GM23338 (cell line): ENCODE results near the gene UNKL. TPM values are rescaled to one million over a fixed set of nuclear protein-coding genes. Genes with fewer than 3 reads are reported as not detected.

Source experiments
- ATAC-seq: fragments of 200-7000 bp; cut with Tn5 transposase; 3 replicates; pipeline ENCODE4 v1.9.1; 2020
- DNase-seq: peaks from one replicate; pipeline ENCODE4 v3.0.0-alpha.2; 2015; ENCODE audit warnings: low spot score
- H2AFZ ChIP-seq: fragments of 200-600 bp; sonication (generic); 2 replicates; pipeline ENCODE4 v1.8.0; 2016; ENCODE audit warnings: antibody characterized with exemption, mild to moderate bottlenecking, moderate library complexity
- H3F3A ChIP-seq: fragments of 200-600 bp; sonication (generic); replicated peaks from 2 replicates; pipeline ENCODE4 v1.8.0; 2017; ENCODE audit warnings: antibody characterized with exemption, mixed run types, low read depth
- H3K27ac ChIP-seq: fragments of 200-600 bp; sonication (generic); 2 replicates; pipeline ENCODE4 v1.6.1; 2016; ENCODE audit warnings: low read depth
- H3K27me3 ChIP-seq: fragments of 200-600 bp; sonication (generic); 2 replicates; pipeline ENCODE4 v1.8.0; 2016; ENCODE audit warnings: mild to moderate bottlenecking, mixed run types, moderate library complexity; ENCODE audit not compliant: insufficient read depth
- H3K36me3 ChIP-seq: fragments of 200-600 bp; sonication (generic); 2 replicates; pipeline ENCODE4 v1.8.0; 2016; ENCODE audit warnings: mild to moderate bottlenecking; ENCODE audit not compliant: insufficient read depth
- H3K4me1 ChIP-seq: fragments of 200-600 bp; sonication (generic); 2 replicates; pipeline ENCODE4 v1.8.0; 2016; ENCODE audit warnings: mild to moderate bottlenecking, moderate library complexity; ENCODE audit not compliant: insufficient read depth
- H3K4me2 ChIP-seq: fragments of 200-600 bp; sonication (generic); 2 replicates; pipeline ENCODE4 v1.7.1; 2017; ENCODE audit warnings: mixed run types
- H3K4me3 ChIP-seq: fragments of 200-600 bp; sonication (generic); 2 replicates; pipeline ENCODE4 v1.6.1; 2016; ENCODE audit warnings: mixed run types
- H3K79me2 ChIP-seq: fragments of 200-600 bp; sonication (generic); replicated peaks from 2 replicates; pipeline ENCODE4 v1.8.0; 2017; ENCODE audit warnings: mild to moderate bottlenecking; ENCODE audit not compliant: insufficient read depth
- H3K9me2 ChIP-seq: fragments of 200-600 bp; sonication (generic); 2 replicates; pipeline ENCODE4 v1.8.0; 2017; ENCODE audit not compliant: insufficient read depth
- H4K20me1 ChIP-seq: fragments of 200-600 bp; sonication (generic); replicated peaks from 2 replicates; pipeline ENCODE4 v1.8.0; 2017; ENCODE audit warnings: mild to moderate bottlenecking; ENCODE audit not compliant: insufficient read depth
- H3K27ac Mint-ChIP-seq: 2 replicates; pipeline ENCODE4 v1.8.0; 2020; ENCODE audit warnings: inconsistent platforms, mild to moderate bottlenecking, moderate library complexity, mixed read lengths
- H3K27me3 Mint-ChIP-seq: 3 replicates; pipeline ENCODE4 v1.8.0; 2022; ENCODE audit warnings: low read depth, mild to moderate bottlenecking, moderate library complexity, mixed read lengths, inconsistent platforms; ENCODE audit not compliant: insufficient read depth, poor library complexity
- H3K36me3 Mint-ChIP-seq: 3 replicates; pipeline ENCODE4 v1.8.0; 2021; ENCODE audit warnings: low read depth, mild to moderate bottlenecking, inconsistent platforms, moderate library complexity, mixed read lengths
- H3K4me1 Mint-ChIP-seq: 3 replicates; pipeline ENCODE4 v1.8.0; 2020; ENCODE audit warnings: mild to moderate bottlenecking, inconsistent platforms, mixed read lengths
- H3K4me3 Mint-ChIP-seq: 3 replicates; pipeline ENCODE4 v1.8.0; 2021; ENCODE audit warnings: moderate library complexity, mild to moderate bottlenecking, inconsistent platforms, mixed read lengths
- H3K9me3 Mint-ChIP-seq: 3 replicates; pipeline ENCODE4 v1.8.0; 2020; ENCODE audit warnings: moderate library complexity, mild to moderate bottlenecking, inconsistent platforms, mixed read lengths
- CREB1 ChIP-seq: fragments of 250-450 bp; sonication (Bioruptor Pico); IDR thresholded peaks from 2 replicates; pipeline ENCODE4 v1.5.0; 2020; ENCODE audit warnings: low read depth, mild to moderate bottlenecking, moderate library complexity
- CTCF ChIP-seq, 2 experiments: fragments of 200-600 bp in 1 of 2; sonication (generic) in 1 of 2; conservative IDR thresholded peaks; 2 replicates each; pipeline versions ENCODE4 v1.5.1 to v1.6.1; 2016 to 2017; ENCODE audit warnings: antibody characterized with exemption in 2 of 2, low read depth in 2 of 2, mild to moderate bottlenecking in 2 of 2, moderate library complexity in 1 of 2
- EZH2 ChIP-seq: fragments of 200-600 bp; sonication (generic); IDR thresholded peaks from one replicate; pipeline ENCODE4 v1.8.0; 2017; ENCODE audit warnings: antibody characterized with exemption, mild to moderate bottlenecking, low read depth; ENCODE audit not compliant: unreplicated experiment
- STAT1 ChIP-seq: IDR thresholded peaks from one replicate; pipeline ENCODE4 v1.6.1; 2016; ENCODE audit warnings: antibody characterized with exemption; ENCODE audit not compliant: unreplicated experiment
- ZNF331 ChIP-seq: fragments of 250-450 bp; sonication (Bioruptor Pico); IDR thresholded peaks from 2 replicates; pipeline ENCODE4 v1.5.0; 2020; ENCODE audit warnings: low read depth, mild to moderate bottlenecking, moderate library complexity
- polyA plus RNA-seq: library from polyadenylated mRNA; unstranded; fragments of >200 nt; fragmentation: Nextera tagmentation; extraction: Ambion mirVana; gene quantifications from 2 replicates; pipeline ENCODE4 v1.2.1, GENCODE V29; 2016
- total RNA-seq: library from RNA; depleted of rRNA; stranded (reverse); fragments of >200 nt; shearing (Covaris generic); gene quantifications from 2 replicates; pipeline ENCODE4 v1.2.3, GENCODE V29; 2014
- TF ChIP-seq, protein P1 (sequence below): IDR thresholded peaks from one replicate; pipeline ENCODE4 v1.6.1; 2018; ENCODE audit warnings: antibody characterized with exemption; ENCODE audit not compliant: unreplicated experiment
- TF ChIP-seq, protein P2 (sequence below): fragments of 250-450 bp; sonication (Bioruptor Pico); IDR thresholded peaks from 2 replicates; pipeline ENCODE4 v1.5.0; 2020; ENCODE audit warnings: mild to moderate bottlenecking, moderate library complexity

The UNKL gene
- total and polyA plus RNA-seq, 2 experiments from 2014 or later, result 16.7 to 28.7 TPM

- H3K36me3 Mint-ChIP-seq, result peaks cover 10% of the 10 kb centered on the region; the same call in 2 of the 3 replicates
- ATAC-seq (no peak), DNase-seq (no peak)
- no peaks in the 10 kb centered on the region for H3K27me3 ChIP-seq
- no peak overlapping the region for H2AFZ ChIP-seq
- H3K36me3 ChIP-seq, result no peaks in the 10 kb centered on the region
- H3K4me1 Mint-ChIP-seq, result no peaks in the 10 kb centered on the region; the same call in 2 of the 3 replicates
- no peak overlapping the region for H3K4me2 ChIP-seq
- no peaks in the 10 kb centered on the region for H3K4me1 ChIP-seq
- H3K27ac Mint-ChIP-seq, result no peak overlapping the region
- no peak overlapping the region for H3K4me3 Mint-ChIP-seq
- TF ChIP-seq STAT1 (no peak), ZNF331 (no peak), EZH2 (no peak), CREB1 (CRISPR knock-in tag) (no peak), CTCF (conservative IDR thresholded peaks at IDR 0.05; ENCODE audit: low read depth in 2 of 2) (no peak)
- TF ChIP-seq, protein P1, sequence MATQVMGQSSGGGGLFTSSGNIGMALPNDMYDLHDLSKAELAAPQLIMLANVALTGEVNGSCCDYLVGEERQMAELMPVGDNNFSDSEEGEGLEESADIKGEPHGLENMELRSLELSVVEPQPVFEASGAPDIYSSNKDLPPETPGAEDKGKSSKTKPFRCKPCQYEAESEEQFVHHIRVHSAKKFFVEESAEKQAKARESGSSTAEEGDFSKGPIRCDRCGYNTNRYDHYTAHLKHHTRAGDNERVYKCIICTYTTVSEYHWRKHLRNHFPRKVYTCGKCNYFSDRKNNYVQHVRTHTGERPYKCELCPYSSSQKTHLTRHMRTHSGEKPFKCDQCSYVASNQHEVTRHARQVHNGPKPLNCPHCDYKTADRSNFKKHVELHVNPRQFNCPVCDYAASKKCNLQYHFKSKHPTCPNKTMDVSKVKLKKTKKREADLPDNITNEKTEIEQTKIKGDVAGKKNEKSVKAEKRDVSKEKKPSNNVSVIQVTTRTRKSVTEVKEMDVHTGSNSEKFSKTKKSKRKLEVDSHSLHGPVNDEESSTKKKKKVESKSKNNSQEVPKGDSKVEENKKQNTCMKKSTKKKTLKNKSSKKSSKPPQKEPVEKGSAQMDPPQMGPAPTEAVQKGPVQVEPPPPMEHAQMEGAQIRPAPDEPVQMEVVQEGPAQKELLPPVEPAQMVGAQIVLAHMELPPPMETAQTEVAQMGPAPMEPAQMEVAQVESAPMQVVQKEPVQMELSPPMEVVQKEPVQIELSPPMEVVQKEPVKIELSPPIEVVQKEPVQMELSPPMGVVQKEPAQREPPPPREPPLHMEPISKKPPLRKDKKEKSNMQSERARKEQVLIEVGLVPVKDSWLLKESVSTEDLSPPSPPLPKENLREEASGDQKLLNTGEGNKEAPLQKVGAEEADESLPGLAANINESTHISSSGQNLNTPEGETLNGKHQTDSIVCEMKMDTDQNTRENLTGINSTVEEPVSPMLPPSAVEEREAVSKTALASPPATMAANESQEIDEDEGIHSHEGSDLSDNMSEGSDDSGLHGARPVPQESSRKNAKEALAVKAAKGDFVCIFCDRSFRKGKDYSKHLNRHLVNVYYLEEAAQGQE, result no peak
- TF ChIP-seq, protein P2, sequence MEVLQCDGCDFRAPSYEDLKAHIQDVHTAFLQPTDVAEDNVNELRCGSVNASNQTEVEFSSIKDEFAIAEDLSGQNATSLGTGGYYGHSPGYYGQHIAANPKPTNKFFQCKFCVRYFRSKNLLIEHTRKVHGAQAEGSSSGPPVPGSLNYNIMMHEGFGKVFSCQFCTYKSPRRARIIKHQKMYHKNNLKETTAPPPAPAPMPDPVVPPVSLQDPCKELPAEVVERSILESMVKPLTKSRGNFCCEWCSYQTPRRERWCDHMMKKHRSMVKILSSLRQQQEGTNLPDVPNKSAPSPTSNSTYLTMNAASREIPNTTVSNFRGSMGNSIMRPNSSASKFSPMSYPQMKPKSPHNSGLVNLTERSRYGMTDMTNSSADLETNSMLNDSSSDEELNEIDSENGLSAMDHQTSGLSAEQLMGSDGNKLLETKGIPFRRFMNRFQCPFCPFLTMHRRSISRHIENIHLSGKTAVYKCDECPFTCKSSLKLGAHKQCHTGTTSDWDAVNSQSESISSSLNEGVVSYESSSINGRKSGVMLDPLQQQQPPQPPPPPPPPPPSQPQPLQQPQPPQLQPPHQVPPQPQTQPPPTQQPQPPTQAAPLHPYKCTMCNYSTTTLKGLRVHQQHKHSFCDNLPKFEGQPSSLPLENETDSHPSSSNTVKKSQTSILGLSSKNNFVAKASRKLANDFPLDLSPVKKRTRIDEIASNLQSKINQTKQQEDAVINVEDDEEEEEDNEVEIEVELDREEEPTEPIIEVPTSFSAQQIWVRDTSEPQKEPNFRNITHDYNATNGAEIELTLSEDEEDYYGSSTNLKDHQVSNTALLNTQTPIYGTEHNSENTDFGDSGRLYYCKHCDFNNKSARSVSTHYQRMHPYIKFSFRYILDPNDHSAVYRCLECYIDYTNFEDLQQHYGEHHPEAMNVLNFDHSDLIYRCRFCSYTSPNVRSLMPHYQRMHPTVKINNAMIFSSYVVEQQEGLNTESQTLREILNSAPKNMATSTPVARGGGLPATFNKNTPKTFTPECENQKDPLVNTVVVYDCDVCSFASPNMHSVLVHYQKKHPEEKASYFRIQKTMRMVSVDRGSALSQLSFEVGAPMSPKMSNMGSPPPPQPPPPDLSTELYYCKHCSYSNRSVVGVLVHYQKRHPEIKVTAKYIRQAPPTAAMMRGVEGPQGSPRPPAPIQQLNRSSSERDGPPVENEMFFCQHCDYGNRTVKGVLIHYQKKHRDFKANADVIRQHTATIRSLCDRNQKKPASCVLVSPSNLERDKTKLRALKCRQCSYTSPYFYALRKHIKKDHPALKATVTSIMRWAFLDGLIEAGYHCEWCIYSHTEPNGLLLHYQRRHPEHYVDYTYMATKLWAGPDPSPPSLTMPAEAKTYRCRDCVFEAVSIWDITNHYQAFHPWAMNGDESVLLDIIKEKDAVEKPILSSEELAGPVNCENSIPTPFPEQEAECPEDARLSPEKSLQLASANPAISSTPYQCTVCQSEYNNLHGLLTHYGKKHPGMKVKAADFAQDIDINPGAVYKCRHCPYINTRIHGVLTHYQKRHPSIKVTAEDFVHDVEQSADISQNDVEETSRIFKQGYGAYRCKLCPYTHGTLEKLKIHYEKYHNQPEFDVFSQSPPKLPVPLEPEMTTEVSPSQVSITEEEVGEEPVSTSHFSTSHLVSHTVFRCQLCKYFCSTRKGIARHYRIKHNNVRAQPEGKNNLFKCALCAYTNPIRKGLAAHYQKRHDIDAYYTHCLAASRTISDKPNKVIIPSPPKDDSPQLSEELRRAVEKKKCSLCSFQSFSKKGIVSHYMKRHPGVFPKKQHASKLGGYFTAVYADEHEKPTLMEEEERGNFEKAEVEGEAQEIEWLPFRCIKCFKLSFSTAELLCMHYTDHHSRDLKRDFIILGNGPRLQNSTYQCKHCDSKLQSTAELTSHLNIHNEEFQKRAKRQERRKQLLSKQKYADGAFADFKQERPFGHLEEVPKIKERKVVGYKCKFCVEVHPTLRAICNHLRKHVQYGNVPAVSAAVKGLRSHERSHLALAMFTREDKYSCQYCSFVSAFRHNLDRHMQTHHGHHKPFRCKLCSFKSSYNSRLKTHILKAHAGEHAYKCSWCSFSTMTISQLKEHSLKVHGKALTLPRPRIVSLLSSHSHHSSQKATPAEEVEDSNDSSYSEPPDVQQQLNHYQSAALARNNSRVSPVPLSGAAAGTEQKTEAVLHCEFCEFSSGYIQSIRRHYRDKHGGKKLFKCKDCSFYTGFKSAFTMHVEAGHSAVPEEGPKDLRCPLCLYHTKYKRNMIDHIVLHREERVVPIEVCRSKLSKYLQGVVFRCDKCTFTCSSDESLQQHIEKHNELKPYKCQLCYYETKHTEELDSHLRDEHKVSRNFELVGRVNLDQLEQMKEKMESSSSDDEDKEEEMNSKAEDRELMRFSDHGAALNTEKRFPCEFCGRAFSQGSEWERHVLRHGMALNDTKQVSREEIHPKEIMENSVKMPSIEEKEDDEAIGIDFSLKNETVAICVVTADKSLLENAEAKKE (CRISPR knock-in tag), result no peak
- H3K9me3 Mint-ChIP-seq, result no peaks in the 10 kb centered on the region
- no peaks in the 10 kb centered on the region for H3K79me2 ChIP-seq
- no peaks in the 10 kb centered on the region for H4K20me1 ChIP-seq
- H3K27ac ChIP-seq, result no peak overlapping the region
- no peak overlapping the region for H3K4me3 ChIP-seq
- H3K27me3 Mint-ChIP-seq, result no peaks in the 10 kb centered on the region
- no peaks in the 10 kb centered on the region for H3F3A ChIP-seq
- H3K9me2 ChIP-seq, result no peaks in the 10 kb centered on the region
These were observed 42.4 kb upstream of the UNKL start for GRCh38 chr16:1456951-1457350.
